Keratinocyte (primary cell): ENCODE data around the gene CTNND2. TPM values are rescaled to one million over a fixed set of nuclear protein-coding genes. Genes with fewer than 3 reads are reported as not detected.

Source experiments
- DNase-seq: peaks from one replicate; pipeline ENCODE4 v3.0.0-alpha.2; 2011; ENCODE audit warnings: low read depth, missing footprints, low spot score
- FAIRE-seq: peaks from 2 replicates; lab custom pipeline; 2011; peaks lifted over from hg19 to GRCh38; lab: Jason Lieb, UNC
- H2AFZ ChIP-seq: 2 replicates; pipeline ENCODE4 v1.6.0; 2012; ENCODE audit warnings: low read length, control low read depth, inconsistent platforms; ENCODE audit not compliant: control insufficient read depth
- H3K27ac ChIP-seq: 2 replicates; pipeline ENCODE4 v1.5.1; 2011; ENCODE audit warnings: low read length; ENCODE audit not compliant: control insufficient read depth, insufficient read depth
- H3K27me3 ChIP-seq: 3 replicates; pipeline ENCODE4 v1.6.0; 2011; ENCODE audit warnings: low read length; ENCODE audit not compliant: control insufficient read depth, insufficient read depth; ENCODE audit errors: extremely low read depth
- H3K36me3 ChIP-seq, 2 experiments: 2 replicates in 1 of 2; 3 replicates in 1 of 2; pipeline ENCODE4 v1.5.1; 2011; ENCODE audit warnings: low read length in 2 of 2, mild to moderate bottlenecking in 1 of 2; ENCODE audit not compliant: control insufficient read depth in 2 of 2, insufficient read depth in 2 of 2; ENCODE audit errors: extremely low read depth in 1 of 2
- H3K4me1 ChIP-seq: 3 replicates; pipeline ENCODE4 v1.5.1; 2011; ENCODE audit warnings: low read length; ENCODE audit not compliant: control insufficient read depth, insufficient read depth; ENCODE audit errors: extremely low read depth
- H3K4me2 ChIP-seq: 3 replicates; pipeline ENCODE4 v1.6.0; 2011; ENCODE audit warnings: low read depth, low read length; ENCODE audit not compliant: control insufficient read depth, insufficient read depth; ENCODE audit errors: extremely low read depth
- H3K4me3 ChIP-seq, 3 experiments: fragments of 200-600 bp in 1 of 3; sonication (generic) in 1 of 3; 2 replicates in 2 of 3; 3 replicates in 1 of 3; pipeline ENCODE4 v1.5.1; 2011 to 2016; ENCODE audit warnings: low read length in 3 of 3, mild to moderate bottlenecking in 3 of 3, control low read depth in 2 of 3, inconsistent platforms in 1 of 3, low read depth in 1 of 3, mixed read lengths in 1 of 3, mixed run types in 1 of 3, moderate library complexity in 1 of 3; ENCODE audit not compliant: control insufficient read depth in 2 of 3, insufficient read depth in 2 of 3; ENCODE audit errors: extremely low read depth in 1 of 3
- H3K79me2 ChIP-seq: 2 replicates; pipeline ENCODE4 v1.6.0; 2012; ENCODE audit warnings: low read length; ENCODE audit not compliant: control insufficient read depth, insufficient read depth
- H3K9ac ChIP-seq: 3 replicates; pipeline ENCODE4 v1.6.0; 2011; ENCODE audit warnings: low read length; ENCODE audit not compliant: control insufficient read depth, insufficient read depth; ENCODE audit errors: extremely low read depth
- H3K9me1 ChIP-seq: 3 replicates; pipeline ENCODE4 v1.6.0; 2011; ENCODE audit warnings: low read length; ENCODE audit not compliant: control insufficient read depth, insufficient read depth; ENCODE audit errors: extremely low read depth
- H3K9me3 ChIP-seq: 2 replicates; pipeline ENCODE4 v1.5.1; 2012; ENCODE audit warnings: low read depth, low read length; ENCODE audit not compliant: control insufficient read depth
- H4K20me1 ChIP-seq: 3 replicates; pipeline ENCODE4 v1.6.0; 2011; ENCODE audit warnings: low read length; ENCODE audit not compliant: control insufficient read depth, insufficient read depth; ENCODE audit errors: extremely low read depth
- EZH2 ChIP-seq: IDR thresholded peaks from one replicate; pipeline ENCODE4 v1.6.1; 2012; ENCODE audit warnings: inconsistent platforms, mild to moderate bottlenecking, low read length, moderate library complexity
- dilution Hi-C: fragments of 300-500 bp; cut with MboI; formaldehyde crosslinking; loops from one replicate; pipeline ENCODE4 v1.7.0; 2020; ENCODE audit warnings: low sequenced_read_pairs; ENCODE audit not compliant: extremely low pct_ligation_motif_present
- polyA plus RNA-seq, 5 experiments: library from polyadenylated mRNA; depleted of rRNA in 3 of 5; stranded (reverse) in 3 of 5; stranded (forward) in 1 of 5; unstranded in 1 of 5; fragments of >200 nt; gene quantifications; 1 replicate in 1 of 5; 2 replicates in 3 of 5; 3 replicates in 1 of 5; pipeline versions ENCODE4 v1.2.1 to v1.2.3, GENCODE V29; 2011 to 2012; ENCODE audit warnings: missing spikeins in 2 of 5, low read depth in 1 of 5, low replicate concordance in 1 of 5
- TF ChIP-seq, protein P1 (sequence below), 3 experiments: IDR thresholded peaks in 1 of 3; conservative IDR thresholded peaks in 1 of 3; optimal IDR thresholded peaks in 1 of 3; 2 replicates in 2 of 3; 3 replicates in 1 of 3; pipeline versions ENCODE3 to v1.5.1; 2011; ENCODE audit warnings: low read length in 3 of 3, mild to moderate bottlenecking in 3 of 3, moderate library complexity in 2 of 3, control low read depth in 1 of 3, inconsistent platforms in 1 of 3; ENCODE audit not compliant: insufficient read depth in 2 of 3; ENCODE audit errors: extremely low read depth in 1 of 3

The CTNND2 gene
- polyA plus RNA-seq, 1 donor (not counting 4 experiments of a cell fraction or from before 2014, with no cell fraction given) = not detected

DNA sequence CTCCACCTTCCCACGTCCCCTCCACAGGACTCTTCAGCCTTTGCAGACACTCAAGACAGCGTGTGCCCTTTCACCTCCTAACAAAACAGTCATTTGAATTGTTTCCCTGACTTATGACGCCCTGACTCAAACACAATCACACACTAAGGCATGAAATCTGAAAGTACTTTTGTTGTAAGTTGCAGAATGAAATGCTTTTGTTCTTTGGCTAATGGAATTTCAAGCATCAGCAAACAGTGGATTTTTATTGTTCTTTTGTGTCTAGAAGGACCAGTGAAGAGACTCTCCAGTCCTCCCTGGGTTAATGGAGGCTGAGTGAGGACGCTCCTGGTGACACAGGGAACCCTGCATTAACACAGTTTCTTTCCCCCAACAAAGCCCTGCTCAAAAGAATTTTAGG is 380.1 kb downstream of the CTNND2 start:
- H3K4me1 ChIP-seq = no peaks in the 10 kb centered on the region
- H3K4me2 ChIP-seq = no peak overlapping the region
- dilution Hi-C loops = no loop called here
- FAIRE-seq = no peak
- no peak overlapping the region for H3K4me3 ChIP-seq
- no peak for TF ChIP-seq EZH2
- TF ChIP-seq, protein P1, sequence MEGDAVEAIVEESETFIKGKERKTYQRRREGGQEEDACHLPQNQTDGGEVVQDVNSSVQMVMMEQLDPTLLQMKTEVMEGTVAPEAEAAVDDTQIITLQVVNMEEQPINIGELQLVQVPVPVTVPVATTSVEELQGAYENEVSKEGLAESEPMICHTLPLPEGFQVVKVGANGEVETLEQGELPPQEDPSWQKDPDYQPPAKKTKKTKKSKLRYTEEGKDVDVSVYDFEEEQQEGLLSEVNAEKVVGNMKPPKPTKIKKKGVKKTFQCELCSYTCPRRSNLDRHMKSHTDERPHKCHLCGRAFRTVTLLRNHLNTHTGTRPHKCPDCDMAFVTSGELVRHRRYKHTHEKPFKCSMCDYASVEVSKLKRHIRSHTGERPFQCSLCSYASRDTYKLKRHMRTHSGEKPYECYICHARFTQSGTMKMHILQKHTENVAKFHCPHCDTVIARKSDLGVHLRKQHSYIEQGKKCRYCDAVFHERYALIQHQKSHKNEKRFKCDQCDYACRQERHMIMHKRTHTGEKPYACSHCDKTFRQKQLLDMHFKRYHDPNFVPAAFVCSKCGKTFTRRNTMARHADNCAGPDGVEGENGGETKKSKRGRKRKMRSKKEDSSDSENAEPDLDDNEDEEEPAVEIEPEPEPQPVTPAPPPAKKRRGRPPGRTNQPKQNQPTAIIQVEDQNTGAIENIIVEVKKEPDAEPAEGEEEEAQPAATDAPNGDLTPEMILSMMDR (optimal IDR thresholded peaks at IDR 0.05 in 1 of 3, IDR thresholded peaks at IDR 0.05 in 1 of 3, conservative IDR thresholded peaks at IDR 0.05 in 1 of 3; ENCODE audit: extremely low read depth in 1 of 3, insufficient read depth in 2 of 3, low read length in 3 of 3) = no peak
- H3K27ac ChIP-seq = no peak overlapping the region
- no peaks in the 10 kb centered on the region for H4K20me1 ChIP-seq
- no peaks in the 10 kb centered on the region for H3K36me3 ChIP-seq
- H3K79me2 ChIP-seq = no peaks in the 10 kb centered on the region
- H2AFZ ChIP-seq = no peak overlapping the region
- no peak overlapping the region for H3K9ac ChIP-seq
- DNase-seq = no peak
- H3K9me1 ChIP-seq = no peaks in the 10 kb centered on the region
- no peaks in the 10 kb centered on the region for H3K9me3 ChIP-seq
- no peaks in the 10 kb centered on the region for H3K27me3 ChIP-seq

DNA sequence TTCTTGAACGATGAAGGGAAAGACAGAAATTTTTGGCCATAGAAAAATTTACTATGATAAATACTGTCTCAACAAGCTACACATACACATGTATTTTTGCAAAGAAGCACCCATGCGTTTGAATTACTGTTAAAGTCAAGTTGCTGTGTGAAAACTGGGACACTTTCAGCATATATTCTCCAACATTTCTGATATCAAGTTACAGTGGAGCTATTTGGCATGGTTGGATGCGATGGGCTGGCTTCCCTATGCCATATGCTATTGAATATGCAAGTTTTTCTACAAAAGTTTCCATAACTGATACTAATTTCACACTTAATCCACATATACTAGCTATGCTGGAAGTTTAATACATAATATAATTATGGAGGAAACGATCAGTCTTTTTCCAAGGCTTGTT is 381.4 kb downstream of the CTNND2 start:
- TF ChIP-seq EZH2 = no peak
- TF ChIP-seq, protein P1 (optimal IDR thresholded peaks at IDR 0.05 in 1 of 3, IDR thresholded peaks at IDR 0.05 in 1 of 3, conservative IDR thresholded peaks at IDR 0.05 in 1 of 3; ENCODE audit: extremely low read depth in 1 of 3, insufficient read depth in 2 of 3, low read length in 3 of 3) = no peak
- H3K27ac ChIP-seq = no peak overlapping the region
- dilution Hi-C loops = no loop called here
- H3K27me3 ChIP-seq = no peaks in the 10 kb centered on the region
- no peaks in the 10 kb centered on the region for H3K79me2 ChIP-seq
- no peak overlapping the region for H3K4me2 ChIP-seq
- no peaks in the 10 kb centered on the region for H3K9me3 ChIP-seq
- H3K4me3 ChIP-seq = no peak overlapping the region
- DNase-seq (no peak), FAIRE-seq (no peak)
- H3K9ac ChIP-seq = no peak overlapping the region
- H3K9me1 ChIP-seq = no peaks in the 10 kb centered on the region
- no peaks in the 10 kb centered on the region for H4K20me1 ChIP-seq
- H3K36me3 ChIP-seq = no peaks in the 10 kb centered on the region
- no peak overlapping the region for H2AFZ ChIP-seq
- H3K4me1 ChIP-seq = no peaks in the 10 kb centered on the region
